ENCODE data around the gene PRPS2.

PRPS2 gene

GRCh38 chrX:12791257-12792228 is at the start of gene PRPS2:
Gene PRPS2, plus strand, starts transcription at chrX:12791412. Its CDS starts 86 bp downstream, at chrX:12791498.
- DNase-seq (ENCODE audit: low spot score) = peak; percentile 64

- no peak for DNase-seq (ENCODE audit: low spot score)
Measured at GRCh38 chrX:12741416-12741815, 49.8 kb upstream of the PRPS2 start.

- no peak for DNase-seq (ENCODE audit: low spot score)
Measured at GRCh38 chrX:12747433-12747832, 43.8 kb upstream of the PRPS2 start.

GRCh38 chrX:12751887-12752286 is 39.3 kb upstream of the PRPS2 start:
- no peak for DNase-seq (ENCODE audit: low spot score)

- no peak for DNase-seq (ENCODE audit: low spot score)
Measured at GRCh38 chrX:12753366-12753765, 37.8 kb upstream of the PRPS2 start.

- DNase-seq (ENCODE audit: low spot score) = no peak
Measured at GRCh38 chrX:12758291-12758690, 32.9 kb upstream of the PRPS2 start.

GRCh38 chrX:12767856-12768255 is 23.4 kb upstream of the PRPS2 start:
- DNase-seq (ENCODE audit: low spot score) = no peak

GRCh38 chrX:12768491-12768890 is 22.7 kb upstream of the PRPS2 start:
- DNase-seq (ENCODE audit: low spot score) = no peak

GRCh38 chrX:12770440-12770839 is 20.8 kb upstream of the PRPS2 start:
- DNase-seq (ENCODE audit: low spot score) = peak; percentile 17

- peak; percentile 27 for DNase-seq (ENCODE audit: low spot score)
Measured at GRCh38 chrX:12771445-12772069, 19.7 kb upstream of the PRPS2 start.

GRCh38 chrX:12777670-12778069 is 13.5 kb upstream of the PRPS2 start:
- no peak for DNase-seq (ENCODE audit: low spot score)

- no peak for DNase-seq (ENCODE audit: low spot score)
Measured at GRCh38 chrX:12779534-12779933, 11.7 kb upstream of the PRPS2 start.

GRCh38 chrX:12788645-12789044 is 2.6 kb upstream of the PRPS2 start:
- no peak for DNase-seq (ENCODE audit: low spot score)

- DNase-seq (ENCODE audit: low spot score) = no peak
Measured at GRCh38 chrX:12789976-12790375, 1.2 kb upstream of the PRPS2 start.

GRCh38 chrX:12790885-12791256 is 341 bp upstream of the PRPS2 start:
- no peak for DNase-seq (ENCODE audit: low spot score)

GRCh38 chrX:12792711-12793110 is 1.5 kb downstream of the PRPS2 start:
- DNase-seq (ENCODE audit: low spot score) = no peak

GRCh38 chrX:12794654-12795053 is 3.4 kb downstream of the PRPS2 start:
- no peak for DNase-seq (ENCODE audit: low spot score)

GRCh38 chrX:12798601-12799000 is 7.4 kb downstream of the PRPS2 start:
- DNase-seq (ENCODE audit: low spot score) = no peak

- no peak for DNase-seq (ENCODE audit: low spot score)
Measured at GRCh38 chrX:12799118-12799517, 7.9 kb downstream of the PRPS2 start.

GRCh38 chrX:12802741-12803140 is 11.5 kb downstream of the PRPS2 start:
- no peak for DNase-seq (ENCODE audit: low spot score)

GRCh38 chrX:12804655-12805054 is 13.4 kb downstream of the PRPS2 start:
- DNase-seq (ENCODE audit: low spot score) = no peak

- no peak for DNase-seq (ENCODE audit: low spot score)
Measured at GRCh38 chrX:12805333-12805732, 14.1 kb downstream of the PRPS2 start.

- DNase-seq (ENCODE audit: low spot score) = no peak
Measured at GRCh38 chrX:12811658-12812057, 20.4 kb downstream of the PRPS2 start.
